MM.1S (cell line): Measurements from ENCODE around the gene RAB27B.

Source experiments
- CTCF ChIP-seq: fragments of 300-600 bp; sonication (generic); IDR thresholded peaks from 2 replicates; pipeline ENCODE4 v1.5.1; 2016; ENCODE audit warnings: antibody characterized with exemption, low read length, mixed read lengths
- EZH2phosphoT487 ChIP-seq: fragments of 300-600 bp; sonication (generic); IDR thresholded peaks from 2 replicates; pipeline ENCODE4 v1.6.1; 2018; ENCODE audit warnings: antibody characterized with exemption, low read length

- TF ChIP-seq CTCF (no peak), EZH2phosphoT487 (no peak)
Observed at GRCh38 chr18:54916507-54916906, 88.2 kb downstream of the RAB27B start.
